PC-3 (cell line): ENCODE results near the gene SRSF7.

Experiments used
- CTCF ChIP-seq: fragments of 300-600 bp; sonication (generic); conservative IDR thresholded peaks from 2 replicates; pipeline ENCODE4 v1.5.1; 2017; ENCODE audit warnings: antibody characterized with exemption, low read depth, mild to moderate bottlenecking, low read length
- EZH2 ChIP-seq: fragments of 300-600 bp; sonication (generic); IDR thresholded peaks from one replicate; pipeline ENCODE4 v1.6.1; 2017; ENCODE audit warnings: antibody characterized with exemption, mild to moderate bottlenecking, low read length; ENCODE audit not compliant: unreplicated experiment
- EZH2phosphoT487 ChIP-seq: fragments of 300-600 bp; sonication (generic); IDR thresholded peaks from 2 replicates; pipeline ENCODE4 v1.6.1; 2018; ENCODE audit warnings: mild to moderate bottlenecking, antibody characterized with exemption, low read length, borderline replicate concordance

- TF ChIP-seq CTCF (no peak), EZH2phosphoT487 (no peak), EZH2 (no peak)
Observed at GRCh38 chr2:38700113-38700785, 50.9 kb downstream of the SRSF7 start.
